ENCODE data around the gene NDUFB5.

- no peak for TF ChIP-seq CTCF (IDR thresholded peaks at IDR 0.05)
- TF ChIP-seq EP300 (IDR thresholded peaks at IDR 0.05) = no peak
Measured at GRCh38 chr3:179580992-179581391, 23.6 kb upstream of the NDUFB5 start.
